CD4-positive, CD25-positive, alpha-beta regulatory T cell (primary cell): ENCODE data around the gene TAAR1. TPM values are rescaled to one million over a fixed set of nuclear protein-coding genes. Genes with fewer than 3 reads are reported as not detected.

ENCODE experiments used
- polyA plus RNA-seq, 4 donors: library from polyadenylated mRNA; unstranded; fragments of 300-500 nt; fragmentation: Illumina TruSeq; gene quantifications; one replicate each; pipeline ENCODE4 v1.2.3, GENCODE V29; 2021
- total RNA-seq: library from RNA; stranded (reverse); gene quantifications from one replicate; pipeline ENCODE4 v1.2.3, GENCODE V29; 2022

The TAAR1 gene
- total and polyA plus RNA-seq, 5 donors from 2014 or later = not detected

Other genes with a start within 250 kb of the TAAR1 start
- gene STX7, start 146.1 kb downstream of the TAAR1 start, total RNA-seq = 20.2 TPM
- 10 to 100 TPM; 14.8 to 19.8 (median 18.9) TPM for gene STX7, start 146.1 kb downstream of the TAAR1 start, polyA plus RNA-seq
- gene TAAR9, start 120.9 kb downstream of the TAAR1 start, total RNA-seq = not detected
- gene TAAR9, start 120.9 kb downstream of the TAAR1 start, polyA plus RNA-seq = not detected
- gene TAAR8, start 106.5 kb downstream of the TAAR1 start, total RNA-seq = not detected
- gene TAAR8, start 106.5 kb downstream of the TAAR1 start, polyA plus RNA-seq = not detected
- not detected for gene TAAR6, start 88.9 kb downstream of the TAAR1 start, total RNA-seq
- gene TAAR6, start 88.9 kb downstream of the TAAR1 start, polyA plus RNA-seq = not detected
- gene TAAR5, start 69.4 kb downstream of the TAAR1 start, total RNA-seq = not detected
- not detected for gene TAAR5, start 69.4 kb downstream of the TAAR1 start, polyA plus RNA-seq
- gene TAAR2, start 34.9 kb downstream of the TAAR1 start, total RNA-seq = not detected
- not detected for gene TAAR2, start 34.9 kb downstream of the TAAR1 start, polyA plus RNA-seq
- not detected for gene VNN1, start 54.9 kb upstream of the TAAR1 start, total RNA-seq
- gene VNN1, start 54.9 kb upstream of the TAAR1 start, polyA plus RNA-seq = under 1 TPM in 1 of 4 donors, not detected in 3; 0.07 TPM
- 4.1 TPM for gene VNN2, start 98.7 kb upstream of the TAAR1 start, total RNA-seq
- gene VNN2, start 98.7 kb upstream of the TAAR1 start, polyA plus RNA-seq = 10 to 100 TPM; 12.4 to 34.0 (median 21.3) TPM
- gene SLC18B1, start 139.5 kb upstream of the TAAR1 start, total RNA-seq = 9.8 TPM
- 10 to 100 TPM; 22.8 to 28.2 (median 23.5) TPM for gene SLC18B1, start 139.5 kb upstream of the TAAR1 start, polyA plus RNA-seq
- 1,498 TPM for gene RPS12, start 155.4 kb upstream of the TAAR1 start, total RNA-seq
- 1,000 to 10,000 TPM; 1,919 to 3,031 (median 2,460) TPM for gene RPS12, start 155.4 kb upstream of the TAAR1 start, polyA plus RNA-seq